Omental fat pad (tissue), 4 donors: ENCODE results near the gene SLC25A1. TPM values are rescaled to one million over a fixed set of nuclear protein-coding genes. Genes with fewer than 3 reads are reported as not detected.
"Not testable (repeated sequence)": the region's sequence is repeated elsewhere in the genome, so short reads cannot be mapped to it uniquely, and the experiment has no call there.

Experiments
- ATAC-seq: fragments of 150-250 bp; one replicate; pipeline ENCODE4 v1.9.1; 2016; ENCODE audit warnings: mild to moderate bottlenecking, moderate library complexity; ENCODE audit not compliant: low FRiP score
- DNase-seq: peaks from one replicate; pipeline ENCODE4 v3.0.0-alpha.2; 2019; ENCODE audit warnings: low spot score
- CTCF ChIP-seq, 3 donors: fragments of 450-650 bp; IDR thresholded peaks; one replicate each; pipeline ENCODE4 v1.5.1; 2016 to 2017; ENCODE audit warnings: antibody characterized with exemption in 3 of 3, mild to moderate bottlenecking in 3 of 3, moderate library complexity in 2 of 3
- total RNA-seq, 4 donors: library from RNA; depleted of rRNA; stranded (reverse); fragments of >200 nt; gene quantifications; one replicate each; pipeline ENCODE4 v1.1.0, GENCODE V29; 2016

SLC25A1 gene
- total RNA-seq, 4 donors from 2014 or later: 76.4 to 135 (median 97.4) TPM

- no peak for TF ChIP-seq CTCF (IDR thresholded peaks at IDR 0.05)
- ATAC-seq (no peak), DNase-seq (no peak)
Measured at GRCh38 chr22:19206287-19206686, 27.8 kb upstream of the SLC25A1 start.

- no peak for TF ChIP-seq CTCF (IDR thresholded peaks at IDR 0.05)
- ATAC-seq (no peak), DNase-seq (no peak)
Measured at GRCh38 chr22:19204640-19205039, 26.1 kb upstream of the SLC25A1 start.

GRCh38 chr22:19203834-19204233 is 25.3 kb upstream of the SLC25A1 start:
- DNase-seq (no peak), ATAC-seq (no peak)
- no peak for TF ChIP-seq CTCF (IDR thresholded peaks at IDR 0.05)

- not testable (repeated sequence) for ATAC-seq, DNase-seq
Measured at GRCh38 chr22:19202799-19203186, 24.3 kb upstream of the SLC25A1 start.

- no peak for TF ChIP-seq CTCF (IDR thresholded peaks at IDR 0.05)
- DNase-seq: no peak
- peak; percentile 60 for ATAC-seq
Measured at GRCh38 chr22:19201869-19202798, 23.6 kb upstream of the SLC25A1 start.

- no peak for TF ChIP-seq CTCF (IDR thresholded peaks at IDR 0.05)
- no peak for ATAC-seq
- no peak for DNase-seq
Measured at GRCh38 chr22:19201130-19201868, 22.8 kb upstream of the SLC25A1 start.

GRCh38 chr22:19199479-19199878 is 20.9 kb upstream of the SLC25A1 start:
- ATAC-seq (no peak), DNase-seq (no peak)
- TF ChIP-seq CTCF (IDR thresholded peaks at IDR 0.05): no peak
